Stimulated activated CD8-positive, alpha-beta memory T cell treated with anti-CD3 and anti-CD28 coated beads, Interleukin-2, amount 100 ng/mL, for 48 hours (primary cell): ENCODE data around the gene MYO18B.

Experiments used
- DNase-seq, 2 donors: peaks; one replicate each; pipeline ENCODE4 v3.0.0-alpha.2; 2020; ENCODE audit warnings: low read depth in 2 of 2

Gene MYO18B

DNA sequence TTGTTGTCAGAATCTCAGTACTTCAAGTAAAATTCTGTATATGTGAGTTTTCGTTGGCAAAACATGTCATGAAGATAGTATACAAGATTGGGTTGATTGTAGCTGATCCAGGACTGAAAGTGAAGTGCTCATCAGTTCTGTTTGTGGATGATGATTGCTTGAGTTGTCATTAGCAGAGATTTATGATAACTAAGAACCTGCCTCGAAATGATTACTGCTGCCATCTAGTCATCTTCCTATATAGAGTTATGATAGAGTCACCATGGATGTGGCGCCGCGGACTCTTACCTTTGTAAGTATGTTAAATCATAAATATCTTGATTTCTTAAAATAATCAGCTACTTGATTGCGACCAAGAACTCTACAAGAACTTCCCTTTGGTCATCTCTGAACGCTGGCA, 27.9 kb upstream of the MYO18B start:
- no peak for DNase-seq

GRCh38 chr22:25714739-25715138, 27.2 kb upstream of the MYO18B start:
- DNase-seq: no peak

DNA sequence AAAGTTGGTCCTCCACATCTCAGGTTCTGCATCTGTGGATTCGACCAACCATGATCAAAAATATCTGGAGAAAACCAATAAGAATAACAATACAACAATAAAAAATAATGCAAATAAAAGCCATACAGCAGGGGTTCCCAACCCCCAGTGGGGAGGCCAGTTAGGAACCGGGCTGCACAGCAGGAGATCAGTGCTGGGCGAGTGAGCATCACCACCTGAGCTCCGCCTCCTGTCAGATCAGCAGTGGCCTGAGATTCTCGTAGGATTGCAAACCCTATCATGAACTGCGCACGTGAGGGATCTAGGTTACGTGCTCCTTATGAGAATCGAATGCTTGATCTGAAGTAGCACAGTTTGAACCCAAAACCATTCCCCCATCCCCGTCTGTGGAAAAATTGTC, 25.4 kb upstream of the MYO18B start:
- DNase-seq: no peak

DNA sequence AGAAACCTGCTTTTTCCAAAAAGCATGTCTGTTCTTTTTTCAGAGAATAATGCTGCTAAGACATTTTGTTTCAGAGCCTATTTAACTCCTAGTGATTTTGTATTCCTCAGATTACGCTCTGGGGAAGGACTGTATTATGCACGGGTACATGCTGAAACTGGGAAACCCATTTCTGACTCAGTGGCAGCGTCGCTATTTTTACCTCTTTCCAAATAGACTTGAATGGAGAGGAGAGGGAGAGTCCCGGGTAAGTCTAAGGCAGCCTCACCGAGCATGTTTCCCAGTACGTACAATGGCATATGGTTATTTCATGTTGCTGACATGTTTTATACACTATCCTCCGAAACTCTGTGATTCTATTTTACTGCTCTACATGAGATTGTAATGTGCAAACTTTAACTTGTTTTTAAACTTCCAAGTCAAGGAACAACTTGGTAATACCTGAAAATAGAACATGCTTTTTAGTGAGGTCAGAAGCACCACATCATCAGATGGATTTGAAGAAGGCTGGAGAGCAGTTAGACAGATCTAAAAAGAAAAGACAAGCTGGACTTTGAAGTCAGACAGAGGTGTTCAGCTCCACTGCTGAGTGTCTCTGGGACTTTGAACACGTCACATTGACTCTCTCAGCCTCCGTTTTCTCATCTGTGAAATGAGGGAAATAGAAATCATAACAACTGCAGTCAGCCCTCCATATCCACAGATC, 23.7 kb upstream of the MYO18B start:
- DNase-seq: no peak

- no peak for DNase-seq
These were observed 19.8 kb upstream of the MYO18B start for GRCh38 chr22:25722223-25722622.

DNA sequence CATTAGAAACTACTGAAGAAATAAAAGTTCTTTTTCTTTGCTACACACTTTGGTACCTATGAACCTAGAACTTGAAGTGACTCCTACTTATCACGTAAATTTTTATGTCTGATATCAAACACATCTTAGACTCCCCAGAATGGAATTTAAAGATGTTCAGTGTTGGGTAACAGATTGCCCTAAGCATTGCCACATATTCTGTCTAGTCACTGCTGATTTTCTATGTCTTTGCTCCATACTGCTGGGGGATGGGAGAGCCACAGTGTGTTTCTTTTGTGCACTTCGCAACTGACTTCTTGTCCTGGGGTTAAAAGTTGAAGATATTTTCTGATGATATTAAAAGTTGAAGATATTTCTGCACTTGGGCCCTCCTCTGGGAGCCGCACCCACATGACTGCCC, 19.4 kb upstream of the MYO18B start:
- no peak for DNase-seq

DNA sequence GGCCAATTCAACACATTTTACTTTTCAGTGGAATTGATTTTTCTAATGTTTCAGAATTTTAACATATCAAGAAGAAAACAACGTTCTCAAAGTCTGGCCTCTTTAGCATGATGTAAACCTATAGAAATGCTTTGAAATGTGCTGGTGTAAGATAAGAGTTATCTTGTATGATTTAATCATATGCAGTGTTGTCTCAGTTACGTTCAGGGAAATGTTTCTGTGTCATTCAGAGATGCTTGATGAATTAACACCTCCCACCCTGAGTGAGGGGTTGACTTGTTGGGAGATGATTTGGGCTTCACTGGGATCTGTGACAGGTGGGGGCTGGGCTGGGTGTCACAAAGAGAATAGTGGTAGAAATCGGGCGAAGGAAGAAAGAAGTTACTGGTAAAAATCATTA, 15.7 kb upstream of the MYO18B start:
- no peak for DNase-seq

DNA sequence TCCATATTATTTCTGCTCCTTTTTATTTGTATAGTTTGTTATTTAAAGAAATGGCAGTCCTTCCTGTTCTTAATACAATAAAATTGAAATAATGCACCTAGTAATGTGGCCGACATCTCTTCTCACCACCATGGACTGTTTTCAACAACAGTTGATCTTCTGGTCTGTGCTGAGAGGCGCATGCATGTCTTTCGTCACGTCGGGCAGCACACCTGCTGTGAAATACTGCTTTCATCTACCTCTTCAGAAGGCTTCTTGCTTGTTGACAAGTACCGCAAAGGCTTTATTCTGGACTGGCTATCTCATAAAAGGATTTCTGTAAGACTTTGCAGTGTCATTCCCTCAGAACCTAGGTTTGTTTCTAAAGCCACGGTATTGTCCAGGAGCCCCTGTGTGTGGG, 13.9 kb upstream of the MYO18B start:
- no peak for DNase-seq

DNA sequence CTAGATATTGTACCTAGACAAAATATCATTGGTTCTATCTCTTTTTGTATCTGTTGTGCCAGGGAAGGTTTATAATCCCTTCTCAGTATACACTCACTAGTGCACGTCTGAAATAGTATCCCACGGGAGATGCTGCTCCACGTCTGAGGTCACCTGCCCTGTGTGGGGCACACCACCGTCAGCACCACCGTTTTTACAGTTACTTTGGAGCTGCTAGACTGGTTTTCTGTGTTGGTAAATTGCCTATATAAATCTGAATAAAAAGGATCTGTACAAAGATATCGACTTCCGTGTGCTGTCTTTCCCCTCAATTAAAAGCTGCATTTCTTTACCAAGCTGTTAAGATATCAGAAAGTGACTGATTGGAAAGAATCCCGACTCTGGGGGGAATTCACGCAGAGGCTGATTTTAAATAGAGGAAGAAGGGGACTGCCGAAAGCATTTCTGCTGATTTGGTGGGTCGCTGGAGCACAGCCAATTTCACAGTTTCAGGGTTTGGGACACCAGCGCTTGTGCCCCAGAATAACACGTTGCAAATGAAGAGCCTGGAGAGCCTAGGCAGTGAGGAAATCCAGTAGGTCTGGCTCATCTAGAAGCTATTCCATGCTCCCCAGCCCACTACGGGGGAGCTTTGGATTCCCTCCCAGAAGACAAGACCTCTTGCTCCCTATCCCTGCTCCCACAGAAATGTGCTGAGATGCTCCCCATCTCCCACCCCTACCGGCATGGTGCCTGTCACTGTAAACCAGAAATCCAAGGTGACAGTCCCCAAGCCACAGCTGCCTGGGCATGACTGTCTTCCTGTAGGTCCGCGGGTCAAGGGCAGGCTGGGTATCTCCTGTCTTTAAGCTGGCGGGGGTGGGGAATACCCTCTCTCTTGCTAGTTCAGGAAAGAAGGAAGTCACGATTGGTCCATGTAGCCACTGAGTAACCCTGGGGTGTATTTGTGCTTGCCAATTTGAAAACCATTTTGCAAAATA, 12.7 kb upstream of the MYO18B start:
- DNase-seq: no peak

DNA sequence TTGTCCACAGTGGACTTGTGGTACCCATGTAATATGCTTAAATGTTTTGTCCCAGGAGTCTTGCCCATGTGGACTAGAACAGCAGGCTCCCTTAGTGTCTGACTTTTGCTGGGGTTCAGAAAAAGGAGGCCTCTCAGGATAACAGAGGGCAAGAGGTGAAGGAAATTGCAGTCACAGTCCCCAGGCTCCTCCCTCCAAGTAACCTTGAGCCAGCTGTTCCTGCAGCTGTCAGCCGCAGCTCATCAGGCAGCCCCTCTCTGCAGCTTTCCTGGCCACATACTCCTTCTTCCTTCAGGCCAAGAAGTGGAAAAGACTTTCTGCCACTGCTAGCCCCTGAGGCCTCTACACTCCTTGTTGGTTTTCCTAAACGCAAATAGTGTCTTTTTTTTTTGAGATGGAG, 6.3 kb upstream of the MYO18B start:
- DNase-seq: no peak

DNA sequence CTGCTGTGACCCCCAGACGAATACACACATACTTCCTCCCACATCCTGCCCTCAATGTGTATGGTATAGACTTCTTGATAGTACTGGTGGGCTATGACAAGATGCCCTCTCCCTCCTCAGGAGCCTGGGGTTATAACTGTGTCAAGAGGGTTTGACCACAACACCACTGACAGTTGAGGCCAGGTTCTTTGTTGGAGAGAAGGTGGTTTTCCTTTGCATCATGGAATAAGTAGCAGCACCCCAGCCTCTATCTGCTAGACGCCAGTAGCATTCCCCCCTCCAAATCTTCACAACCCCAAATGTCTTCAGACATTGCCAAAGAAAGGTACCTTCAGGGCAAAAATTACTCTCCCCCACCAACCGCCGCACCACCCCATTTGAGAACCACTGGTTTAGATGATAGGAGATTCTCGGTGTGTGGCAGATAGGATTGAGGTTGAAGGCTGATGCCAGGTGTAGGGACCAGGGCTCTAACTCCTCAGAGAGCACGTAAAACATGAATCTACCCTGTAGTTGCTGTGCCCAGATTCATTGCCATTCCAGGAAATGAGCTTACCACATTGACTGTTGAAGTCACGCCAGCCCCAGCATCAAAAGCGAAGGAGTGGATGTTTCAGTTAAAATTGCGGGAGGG, 5.5 kb upstream of the MYO18B start:
- peak; percentile 11 to 29 for DNase-seq

DNA sequence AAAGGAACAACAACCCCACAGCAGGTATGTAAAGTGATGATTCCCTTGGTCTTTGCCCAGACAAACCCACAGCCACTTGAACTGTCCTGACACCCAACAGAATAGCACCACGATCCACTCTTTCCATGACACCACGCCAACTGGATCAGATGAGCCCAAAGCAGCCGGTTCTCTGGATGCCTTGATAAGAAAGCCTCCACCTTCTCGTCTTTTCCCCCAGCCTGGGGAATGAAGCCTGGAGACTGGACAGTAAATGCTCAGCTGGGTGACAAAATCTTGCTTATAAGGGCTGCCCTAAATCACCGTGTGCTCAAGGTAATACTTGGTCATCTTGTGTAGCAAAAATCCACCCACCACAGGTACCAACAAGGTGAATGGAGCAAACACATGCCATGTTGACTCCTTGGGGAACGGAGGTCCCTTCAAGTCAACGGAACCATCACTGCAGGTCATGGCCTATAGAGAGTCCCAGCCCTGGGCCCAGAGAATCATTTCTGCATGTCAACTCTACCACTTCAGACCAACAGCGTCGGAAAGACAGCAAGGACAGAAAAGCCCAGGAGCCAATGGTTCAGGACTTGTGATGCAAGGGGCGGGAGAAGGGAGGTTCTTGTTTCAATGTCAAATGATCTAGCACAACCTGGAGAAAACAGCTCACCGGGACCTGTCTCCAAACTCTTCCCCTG, 2.2 kb upstream of the MYO18B start:
- DNase-seq: no peak

- no peak for DNase-seq
These were observed 1.1 kb downstream of the MYO18B start for GRCh38 chr22:25742918-25743708.

DNA sequence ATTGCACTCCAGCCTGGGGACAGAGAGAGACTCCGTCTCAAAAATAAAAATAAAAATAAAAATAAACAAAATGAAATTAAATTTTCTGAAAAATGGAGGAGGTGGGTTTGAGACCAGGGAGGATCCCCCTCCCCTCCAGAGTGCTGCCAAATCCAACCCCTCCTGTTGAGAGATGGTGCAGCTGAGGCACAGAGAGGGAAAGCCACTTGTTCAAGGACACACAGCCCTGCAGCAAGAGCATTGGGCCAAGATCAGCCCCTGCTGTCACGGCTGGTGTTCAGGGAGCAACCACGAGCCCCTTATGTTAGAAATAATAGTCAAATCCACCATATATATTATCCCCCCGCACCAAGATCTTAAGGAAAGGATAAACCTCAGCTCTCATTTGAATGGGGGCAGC, 2.7 kb downstream of the MYO18B start:
- DNase-seq: no peak

DNA sequence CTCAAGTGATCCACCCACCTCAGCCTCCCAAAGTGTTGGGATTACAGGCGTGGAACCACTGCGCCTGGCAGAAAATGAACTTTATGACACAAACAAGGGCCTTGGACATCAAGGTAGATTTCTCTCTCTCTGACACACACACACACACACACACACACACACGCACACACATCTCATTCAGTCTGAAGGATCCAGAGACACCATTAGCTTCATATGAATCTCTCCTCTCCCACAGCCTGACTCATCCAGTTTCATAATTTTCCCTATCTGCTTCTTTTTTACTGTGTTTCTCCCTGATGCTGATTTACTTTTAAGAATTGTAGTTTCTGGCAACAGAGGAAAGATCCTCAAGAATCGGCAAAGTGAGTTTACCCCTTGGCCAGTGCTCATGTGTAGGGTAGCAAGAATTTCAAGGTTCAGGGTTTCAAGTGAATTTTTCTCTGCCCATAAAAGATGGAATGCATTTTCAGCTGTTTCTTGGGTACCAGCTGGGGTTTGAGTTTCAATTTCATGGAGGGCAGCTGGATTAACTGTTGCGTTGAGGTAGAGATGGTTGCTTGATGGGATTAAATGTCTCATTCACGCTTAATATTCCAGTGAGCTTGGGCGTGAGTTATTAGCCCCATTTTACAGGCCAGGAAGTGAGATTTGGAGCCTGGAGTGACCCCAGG, 3.5 kb downstream of the MYO18B start:
- DNase-seq: no peak

DNA sequence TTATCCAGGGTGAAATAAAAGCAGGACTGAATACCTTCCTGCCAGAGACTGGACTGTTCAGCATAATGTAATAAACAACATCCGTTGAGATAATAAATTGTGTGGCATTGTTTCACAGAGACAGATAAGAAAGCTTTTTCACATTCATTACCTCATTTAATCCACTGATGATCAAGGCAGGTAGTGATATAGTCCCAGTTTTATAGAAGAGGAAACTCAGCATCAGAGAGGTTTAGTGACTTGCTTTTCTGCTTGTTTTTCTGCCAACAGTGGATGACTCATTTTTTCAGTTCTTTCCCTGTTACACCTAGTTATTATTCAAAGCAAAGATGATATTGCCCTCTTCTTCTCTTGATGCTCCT, 4.0 kb downstream of the MYO18B start:
- no peak for DNase-seq

- DNase-seq: no peak
These were observed 5.4 kb downstream of the MYO18B start for GRCh38 chr22:25747245-25747944.

DNA sequence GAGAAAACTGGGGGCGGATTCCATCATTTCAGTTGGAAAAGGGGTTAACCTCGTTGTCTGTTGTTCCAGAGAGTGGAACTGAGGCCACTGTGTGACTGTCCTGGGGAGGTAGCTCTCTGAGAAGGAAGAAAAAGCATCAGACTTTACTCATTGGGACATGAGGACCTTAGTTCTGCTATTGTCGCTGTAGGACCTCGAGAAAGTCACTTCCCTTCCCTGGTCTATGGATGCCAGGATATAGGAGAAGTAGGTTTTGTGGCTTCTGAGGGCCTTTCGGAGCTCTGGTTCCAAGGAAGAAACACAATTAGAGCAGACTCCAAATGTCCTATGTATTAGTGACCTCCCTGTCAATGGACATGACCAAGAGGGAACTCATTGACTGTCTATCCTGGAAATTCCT, 6.2 kb downstream of the MYO18B start:
- no peak for DNase-seq

DNA sequence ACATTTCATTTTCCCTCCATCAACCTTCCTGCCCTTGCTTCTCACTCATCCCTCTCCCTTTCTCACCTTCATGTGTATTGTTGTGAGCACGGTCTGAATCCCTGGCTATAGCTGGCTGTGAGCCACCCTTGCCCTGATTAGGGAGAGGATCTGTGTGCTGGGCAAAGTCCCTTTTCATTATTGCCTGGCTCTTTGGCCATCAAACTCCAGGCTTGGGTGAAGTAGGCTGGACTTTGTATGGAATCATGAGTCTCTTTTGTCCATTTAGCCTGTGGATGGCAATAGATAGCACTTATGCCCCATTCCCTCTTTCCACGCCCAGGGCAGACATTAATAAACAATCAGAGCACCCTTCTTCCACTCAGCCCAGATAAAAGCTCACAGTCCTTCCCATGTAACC, 6.7 kb downstream of the MYO18B start:
- DNase-seq: no peak
